HG03439 (cell line): ENCODE measurements around the gene TMEM61.
"Not testable (repeated sequence)": the region's sequence is repeated elsewhere in the genome, so short reads cannot be mapped to it uniquely, and the experiment has no call there.

Source experiments
- ATAC-seq: cut with Tn5 transposase; IDR thresholded peaks from one replicate; pipeline ENCODE4 v1.9.1; 2021; ENCODE audit warnings: mild to moderate bottlenecking, moderate library complexity; ENCODE audit not compliant: unreplicated experiment

TMEM61 gene

DNA sequence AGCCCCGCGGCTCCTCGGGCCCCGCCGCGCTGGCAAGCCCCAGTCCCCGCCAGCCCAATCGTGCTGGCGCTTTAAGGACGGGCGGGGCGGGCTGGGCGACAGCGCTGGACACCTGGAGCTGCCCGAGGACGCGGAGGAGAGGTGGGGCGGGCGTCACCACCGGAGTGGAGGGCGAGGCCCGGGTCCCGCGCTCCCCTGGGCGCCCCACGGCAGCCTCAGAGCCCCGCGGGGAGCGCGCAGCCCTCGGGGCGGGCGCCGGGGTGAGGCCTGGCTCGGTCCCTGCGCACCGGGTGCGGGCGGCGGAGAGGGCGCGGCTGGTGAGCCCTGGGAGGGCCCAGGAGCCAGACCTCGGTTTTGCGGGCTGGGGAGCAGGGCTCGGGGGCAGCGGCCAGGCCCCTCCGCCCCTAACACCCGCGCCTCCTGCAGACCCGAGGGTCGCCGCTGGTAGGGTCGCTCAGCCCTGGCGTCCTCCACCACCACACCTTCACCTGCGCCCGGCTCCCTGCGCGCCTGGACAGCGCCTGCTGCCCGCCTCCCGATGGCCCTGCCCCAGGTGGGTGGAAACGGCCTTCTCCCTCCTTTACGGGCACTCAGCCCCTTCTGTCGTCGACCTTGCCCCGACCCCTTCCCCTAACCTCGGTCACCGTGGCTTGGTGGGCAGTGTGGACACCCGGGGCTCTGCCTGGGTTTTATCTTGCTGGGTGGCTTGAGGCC, at the start of gene TMEM61:
TSS of gene TMEM61 (plus strand) at position 101 of the 714 bp plus-strand sequence. CDS start at position 539, 438 bp downstream.
- ATAC-seq = no peak

DNA sequence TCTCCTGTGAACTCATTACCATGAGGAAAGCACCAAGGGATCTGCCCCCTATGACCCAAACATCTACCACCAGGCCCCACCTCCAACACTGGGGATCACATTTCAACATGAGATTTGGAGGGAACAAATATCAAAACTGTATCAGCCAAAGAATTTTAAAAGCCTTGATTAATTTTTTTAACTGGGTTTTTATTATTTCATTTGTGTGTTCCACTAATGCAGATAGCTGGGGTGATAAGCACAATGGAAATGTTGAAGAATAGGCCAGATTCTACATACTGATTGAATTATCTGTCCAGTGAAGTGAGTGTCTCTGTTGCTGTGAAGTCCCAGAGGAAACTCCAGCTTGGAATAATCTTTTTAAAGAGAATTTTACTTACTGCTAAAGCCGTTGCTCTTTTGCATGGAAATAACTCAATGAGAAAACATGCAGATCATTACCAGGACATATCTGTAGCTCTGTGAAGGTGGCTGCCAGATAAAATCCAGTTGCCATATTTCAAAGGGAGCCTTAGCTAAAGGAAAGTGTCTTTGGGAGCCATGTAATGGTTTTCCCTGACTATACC, 49.1 kb upstream of the TMEM61 start:
- no peak for ATAC-seq

DNA sequence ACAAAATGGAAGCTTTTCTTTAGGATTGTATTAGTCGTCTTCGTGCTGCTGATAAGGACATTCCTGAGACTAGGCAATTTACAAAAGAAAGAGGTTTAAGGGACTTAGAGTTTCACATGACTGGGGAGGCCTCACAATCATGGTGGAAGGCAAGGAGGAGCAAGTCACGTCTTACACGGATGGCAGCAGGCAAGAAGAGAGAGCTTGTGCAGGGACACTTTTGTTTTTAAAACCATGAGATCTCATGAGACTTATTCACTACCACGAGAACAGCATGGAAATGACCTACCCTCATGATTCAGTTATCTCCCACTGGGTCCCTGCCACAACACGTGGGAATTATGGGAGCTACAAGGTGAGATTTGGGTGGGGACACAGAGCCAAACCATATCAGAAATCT, 46.3 kb upstream of the TMEM61 start:
- not testable (repeated sequence) for ATAC-seq

DNA sequence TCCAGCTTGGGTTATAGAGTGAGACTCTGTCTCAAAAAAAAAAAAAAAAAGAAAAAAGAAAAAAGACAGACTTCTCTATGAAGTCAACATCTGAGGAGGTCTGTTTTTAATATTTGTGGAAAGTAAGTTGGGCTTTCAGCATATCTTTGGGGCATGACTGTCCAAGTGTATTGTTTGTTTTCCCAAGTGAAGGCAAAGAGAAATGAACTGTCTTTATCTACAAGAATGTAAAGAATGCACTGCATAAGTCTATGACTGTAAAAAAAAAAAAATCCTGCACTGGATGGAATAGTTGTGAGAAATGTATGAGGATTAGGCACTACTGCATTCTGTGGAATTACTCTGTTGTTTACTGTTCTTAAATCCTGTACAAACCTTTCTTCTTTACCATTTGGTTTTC, 45.6 kb upstream of the TMEM61 start:
- ATAC-seq = no peak

DNA sequence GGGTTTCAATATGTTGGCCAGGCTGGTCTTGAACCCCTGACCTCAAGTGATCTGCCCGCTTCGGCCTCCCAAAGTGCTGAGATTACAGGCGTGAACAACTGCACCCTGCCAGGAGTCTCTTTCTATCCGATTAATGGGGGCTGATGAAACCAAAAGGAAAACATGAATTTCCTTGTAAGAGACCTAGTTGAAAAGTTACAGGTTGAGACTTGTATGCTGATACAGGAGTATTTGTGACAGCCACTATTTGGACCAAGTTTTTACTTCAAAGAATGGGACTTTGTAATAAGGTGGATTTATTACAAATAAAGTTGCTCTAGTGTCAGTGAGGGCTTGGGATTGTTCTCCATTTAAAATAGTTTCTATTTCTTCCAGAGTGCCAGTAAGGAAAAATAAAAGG, 43.6 kb upstream of the TMEM61 start:
- ATAC-seq = no peak

DNA sequence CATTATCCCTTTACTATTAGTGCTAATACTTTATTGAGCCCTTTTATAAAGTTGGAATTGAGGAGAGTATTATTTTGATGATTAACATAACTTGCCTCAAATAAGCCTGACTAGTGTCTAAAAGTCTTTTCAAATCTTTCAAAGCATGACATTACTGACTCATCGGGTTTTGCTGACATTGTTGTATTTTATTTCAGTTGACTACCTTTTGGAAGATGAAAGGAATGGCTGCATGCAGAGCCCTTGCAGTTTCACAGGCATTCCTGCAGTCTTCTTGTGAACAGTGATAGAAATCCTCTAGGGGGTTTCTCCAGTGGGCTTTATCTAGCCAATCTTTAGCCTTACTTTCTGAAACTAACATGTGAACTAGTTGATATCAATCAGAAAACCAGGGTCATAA, 43.0 kb upstream of the TMEM61 start:
- ATAC-seq = no peak

DNA sequence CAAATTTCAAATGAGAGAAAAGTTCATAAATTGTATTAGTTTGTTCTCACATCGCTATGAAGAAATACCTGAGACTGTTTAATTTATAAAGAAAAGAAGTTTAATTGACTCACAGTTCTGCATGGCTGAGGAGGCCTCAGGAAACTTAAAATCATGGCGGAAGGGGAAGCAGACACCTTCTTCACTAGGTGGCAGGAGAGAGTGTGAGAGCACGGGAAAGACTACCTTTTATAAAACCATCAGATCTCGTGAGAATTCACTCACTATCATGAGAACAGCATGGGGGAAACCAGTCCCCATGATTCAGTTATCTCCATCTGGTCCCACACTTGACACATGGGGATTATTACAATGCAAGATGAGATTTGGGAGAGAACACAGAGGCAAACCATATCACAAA, 41.5 kb upstream of the TMEM61 start:
- not testable (repeated sequence) for ATAC-seq

DNA sequence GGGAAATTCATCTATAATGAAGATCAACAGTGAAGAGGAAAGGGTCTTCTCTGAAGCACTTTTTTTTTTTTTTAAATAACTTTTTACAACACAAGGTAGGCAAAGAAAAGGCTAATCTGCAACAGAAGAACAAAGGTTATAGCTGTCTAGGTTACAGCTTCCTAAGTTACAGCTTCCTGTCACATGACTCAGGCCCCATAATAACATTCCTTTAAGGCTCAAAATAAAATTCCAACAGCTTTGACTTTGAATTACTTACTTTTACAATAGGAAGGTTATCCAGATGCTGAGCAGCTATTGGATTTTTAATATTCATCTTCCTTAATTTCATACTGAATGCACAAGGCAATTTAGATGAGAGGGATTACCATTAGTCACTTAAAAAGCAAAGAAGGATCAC, 40.4 kb upstream of the TMEM61 start:
- ATAC-seq = no peak

DNA sequence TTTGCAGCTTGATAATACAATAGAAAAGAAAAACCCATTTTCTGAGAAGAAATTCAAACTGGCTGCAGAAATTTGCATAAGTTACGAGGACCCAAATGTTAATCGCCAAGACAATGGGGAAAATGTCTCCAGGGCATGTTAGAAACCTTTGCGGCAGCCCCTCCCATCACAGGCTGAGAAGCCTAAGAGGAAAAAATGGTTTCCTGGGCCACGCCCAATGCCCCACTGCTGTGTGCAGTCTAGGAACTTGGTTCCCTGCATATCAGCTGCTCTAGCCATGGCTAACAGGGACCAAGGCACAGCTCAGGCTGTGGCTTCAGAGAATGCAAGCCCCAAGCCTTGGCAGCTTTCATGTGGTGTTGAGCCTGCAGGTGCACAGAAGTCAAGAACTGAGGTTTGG, 37.5 kb upstream of the TMEM61 start:
- no peak for ATAC-seq

DNA sequence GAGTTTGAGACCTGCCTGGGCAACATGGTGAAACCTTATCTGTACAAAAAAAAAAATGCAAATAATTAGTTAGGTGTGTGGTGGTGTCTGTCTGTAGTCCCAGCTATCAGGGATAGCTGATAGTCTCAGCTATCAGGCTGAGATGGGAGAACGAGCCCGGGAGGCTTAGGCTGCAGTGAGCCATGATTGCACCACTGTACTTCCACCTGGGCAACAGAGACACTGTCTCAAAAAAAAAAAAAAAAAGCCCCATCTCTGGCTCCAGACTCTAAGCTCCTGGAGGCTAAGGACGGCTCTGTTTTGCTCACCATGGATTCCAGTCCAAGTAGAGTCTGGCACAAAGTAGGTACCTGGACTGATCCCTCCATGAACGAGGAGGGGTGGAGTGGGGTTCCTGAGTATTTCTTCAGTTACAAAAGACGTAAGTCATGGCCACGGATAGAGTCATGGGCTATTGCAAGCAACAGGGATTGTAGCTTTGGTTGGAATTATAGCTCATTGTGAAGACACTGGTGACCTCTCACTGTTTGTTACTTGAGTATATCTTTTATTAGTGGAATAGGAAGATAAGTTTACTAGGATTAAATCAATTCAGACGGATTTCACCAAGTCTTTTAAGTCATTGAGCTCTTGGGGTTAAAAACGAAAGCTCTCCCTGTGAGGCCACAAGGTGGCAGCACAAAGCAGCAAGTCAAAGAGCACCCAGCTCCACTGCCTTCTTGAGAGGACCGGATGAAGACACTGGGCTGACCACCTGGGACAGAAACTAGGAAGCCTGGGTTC, 35.6 kb upstream of the TMEM61 start:
- peak; percentile 61 for ATAC-seq

DNA sequence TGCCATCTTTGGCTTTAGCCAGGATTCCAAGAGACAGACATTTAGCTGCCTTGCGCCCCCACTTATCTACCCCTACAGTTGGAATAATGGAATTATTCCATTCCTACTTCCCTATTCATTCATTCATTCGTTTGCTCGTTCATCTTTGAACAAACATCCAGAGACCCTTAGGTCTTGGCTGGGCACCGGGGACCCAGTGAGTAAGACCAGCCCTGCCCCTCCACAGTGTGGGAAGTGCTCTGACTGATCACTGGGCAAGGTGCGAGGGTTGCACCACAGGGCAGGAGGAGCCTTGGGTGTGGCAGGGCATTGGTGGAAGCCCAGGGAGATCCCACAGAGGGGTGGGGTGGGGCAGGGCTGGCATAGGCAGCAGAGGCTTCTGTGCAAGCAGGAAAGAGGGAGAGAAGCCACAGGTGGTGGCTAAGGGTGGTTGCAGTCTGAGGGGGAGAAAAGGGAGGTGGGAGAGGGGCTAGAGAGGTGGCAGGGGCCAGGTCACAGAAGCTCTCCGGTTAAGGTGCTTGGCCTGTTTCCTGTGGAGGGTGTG, 35.0 kb upstream of the TMEM61 start:
- no peak for ATAC-seq

DNA sequence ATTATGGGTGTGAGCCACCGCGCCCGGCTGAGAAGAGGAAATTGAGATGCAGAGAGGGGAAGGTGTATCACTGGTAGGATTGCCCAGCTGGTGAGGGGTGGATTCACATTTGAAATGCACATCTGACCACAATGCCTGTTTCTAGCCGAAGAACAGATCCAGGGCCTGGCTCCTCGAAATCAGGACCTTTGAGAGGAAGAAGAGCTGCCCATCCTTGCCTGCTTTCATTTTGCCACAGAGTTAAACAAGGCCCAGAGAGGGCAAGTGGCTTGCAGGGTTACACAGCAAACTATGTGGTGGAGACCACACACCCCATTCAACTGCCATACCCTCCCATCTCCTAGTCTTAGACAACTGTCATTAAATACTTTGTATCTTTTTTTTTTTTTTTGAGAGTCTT, 32.9 kb upstream of the TMEM61 start:
- no peak for ATAC-seq

DNA sequence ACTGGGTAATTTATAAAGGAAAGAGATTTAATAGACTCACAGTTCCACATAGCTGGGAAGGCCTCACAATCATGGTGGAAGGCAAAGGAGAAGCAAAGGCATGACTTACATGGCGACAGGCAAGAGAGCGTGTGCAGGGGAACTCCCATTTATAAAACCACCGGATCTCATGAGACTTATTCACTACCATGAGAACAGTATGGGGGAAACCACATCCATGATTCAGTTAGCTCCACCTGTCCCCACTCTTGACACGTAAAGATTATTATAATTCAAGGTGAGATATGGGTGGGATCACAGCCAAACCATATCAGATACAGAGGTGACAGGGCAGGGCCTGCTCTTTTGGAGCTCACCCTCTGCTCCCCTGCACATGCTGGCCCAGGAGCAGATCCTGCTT, 31.4 kb upstream of the TMEM61 start:
- ATAC-seq = no peak

DNA sequence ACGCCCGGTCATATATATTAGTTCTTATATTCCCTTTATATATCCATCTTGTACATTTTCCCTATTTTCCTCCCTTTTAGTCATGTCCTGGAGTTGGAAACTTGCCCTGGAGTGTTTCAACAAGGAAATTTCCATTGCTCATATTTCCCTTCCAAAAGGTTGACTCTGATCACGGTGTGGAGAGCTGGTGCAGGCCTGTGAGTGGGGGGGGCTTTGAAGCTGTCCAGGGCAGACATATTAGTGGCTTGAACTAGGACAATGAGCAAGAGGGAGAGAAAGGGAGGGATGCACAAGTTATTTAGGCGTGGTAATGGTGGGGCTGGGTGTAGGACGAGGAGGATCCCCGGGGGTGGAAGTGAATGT, 30.4 kb upstream of the TMEM61 start:
- ATAC-seq = no peak

DNA sequence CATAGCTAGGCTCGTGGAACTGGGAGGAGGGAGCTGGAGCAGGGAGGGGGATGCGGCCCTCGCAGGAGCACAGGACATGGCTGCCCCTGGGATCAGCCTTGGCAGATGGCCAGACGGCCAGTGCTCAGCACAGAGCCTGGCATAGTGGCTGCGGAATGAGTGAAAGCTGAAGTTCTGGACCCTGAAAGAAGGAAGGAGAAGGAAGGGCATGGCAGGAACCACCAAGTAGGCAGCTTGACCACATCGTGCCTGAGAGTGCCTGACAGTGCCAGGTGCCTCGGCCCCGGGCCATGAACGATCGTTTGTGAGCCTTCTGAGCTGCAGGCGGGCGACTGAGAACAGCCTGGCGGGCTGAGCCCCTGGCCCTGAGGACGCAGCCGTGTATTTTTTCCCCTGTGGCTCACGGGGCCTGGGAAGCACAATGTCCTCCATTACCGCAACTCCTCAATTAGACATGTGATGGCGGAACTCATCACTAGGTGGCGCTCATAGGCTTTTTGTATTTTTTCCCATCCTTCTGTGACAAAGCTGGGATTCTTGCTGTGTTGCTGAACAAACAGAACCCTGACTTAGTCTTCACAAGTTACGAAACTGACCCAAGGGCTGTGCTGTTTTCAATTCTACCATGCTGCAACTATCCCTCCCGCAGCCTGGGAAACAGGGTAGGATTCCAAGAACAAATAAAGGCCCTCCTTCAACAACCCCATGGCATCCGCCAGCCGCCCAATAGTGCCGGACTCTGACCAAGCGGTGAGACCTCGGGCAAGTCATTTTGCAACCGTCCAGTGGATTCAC, 29.9 kb upstream of the TMEM61 start:
- ATAC-seq = no peak

DNA sequence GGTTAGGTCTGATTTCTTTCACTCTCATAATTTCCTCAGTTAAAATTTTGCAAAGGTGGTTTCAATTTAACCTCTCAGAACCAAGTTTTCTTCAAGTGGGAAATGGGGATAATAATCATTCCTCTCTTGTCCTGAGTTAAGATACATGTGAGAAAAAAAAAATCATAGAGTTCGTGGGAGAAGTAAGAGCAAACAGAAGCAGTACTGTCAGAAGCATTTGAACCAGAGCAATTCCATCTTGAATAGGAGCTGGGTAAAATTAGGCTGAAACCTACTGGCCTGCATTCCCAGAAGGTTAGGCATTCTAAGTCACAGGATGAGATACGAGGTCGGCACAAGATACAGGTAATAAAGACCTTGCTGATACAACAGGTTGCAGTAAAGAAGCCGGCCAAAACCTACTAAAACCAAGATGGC, 28.6 kb upstream of the TMEM61 start:
- ATAC-seq = no peak

DNA sequence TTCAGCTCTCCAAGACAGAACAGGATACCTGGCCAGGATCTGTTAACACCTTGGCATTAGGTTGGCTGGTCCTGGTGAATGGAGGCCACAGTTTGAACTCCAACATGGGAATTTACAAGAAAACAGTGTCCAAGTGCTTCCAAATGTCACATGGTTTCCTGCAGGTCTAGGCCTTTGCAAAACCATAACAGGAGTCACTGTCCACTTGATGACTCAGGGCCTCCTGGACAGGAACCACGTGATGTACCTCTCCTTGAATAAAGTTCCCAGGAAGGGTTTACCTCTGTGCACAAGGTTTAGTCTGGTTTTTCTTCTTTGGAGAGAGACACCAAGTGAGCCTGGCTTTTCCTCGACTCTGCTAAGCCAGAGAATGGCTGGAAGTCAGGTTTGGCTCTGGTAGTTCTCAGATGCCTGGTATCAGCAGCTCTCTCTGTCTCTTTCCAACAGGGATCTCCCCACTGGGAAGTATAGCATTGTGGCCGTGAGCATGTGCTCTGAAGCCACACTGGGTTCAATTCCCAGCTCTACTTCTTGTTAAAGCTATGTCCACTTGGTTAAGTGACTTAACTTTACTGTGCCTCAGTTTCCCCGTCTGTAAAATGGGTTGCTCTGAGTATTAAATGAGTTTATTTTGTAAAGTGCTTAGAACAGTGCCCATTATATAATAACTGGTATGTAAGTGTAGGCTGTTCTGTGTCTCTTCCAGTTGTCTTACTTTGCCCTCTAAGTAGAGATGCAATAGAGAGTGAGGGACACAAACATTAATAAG, 27.3 kb upstream of the TMEM61 start:
- no peak for ATAC-seq

DNA sequence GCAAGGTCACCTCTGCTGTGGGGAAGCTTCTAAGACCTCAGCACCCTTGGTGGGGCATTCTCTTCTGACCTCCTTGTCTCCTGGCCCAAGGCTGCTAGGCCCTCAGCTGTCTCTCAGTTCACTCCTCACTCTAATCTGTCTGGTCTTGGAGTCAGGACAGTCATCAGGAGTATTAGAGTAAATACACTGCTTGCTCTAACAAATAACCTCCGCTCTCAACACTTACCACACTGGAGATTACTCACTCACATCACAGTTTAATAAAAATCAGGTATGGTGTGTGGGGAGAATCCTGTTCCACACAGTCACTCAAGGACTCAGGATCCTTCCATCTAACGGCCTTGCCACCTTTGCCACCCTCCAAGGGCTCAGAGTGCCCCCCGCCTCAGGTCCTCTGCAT, 26.6 kb upstream of the TMEM61 start:
- ATAC-seq = no peak

DNA sequence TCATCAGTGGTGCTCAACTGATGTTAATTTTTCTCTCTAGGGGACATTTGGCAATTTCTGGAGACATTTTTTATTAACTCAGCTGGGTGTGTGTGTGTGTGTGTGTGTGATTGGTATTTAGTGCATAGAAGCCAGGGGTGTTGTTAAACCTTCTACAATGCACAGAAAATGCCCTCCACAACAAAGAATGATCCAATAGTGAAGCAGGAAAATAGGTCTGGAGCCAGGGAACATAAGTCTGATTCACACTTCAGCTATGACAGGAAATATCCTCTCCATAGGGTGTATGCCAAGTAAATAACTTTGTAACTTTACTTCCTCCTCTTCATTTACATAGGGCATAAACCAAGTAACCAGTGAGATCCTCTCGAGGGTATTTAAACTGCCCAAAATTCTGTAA, 25.1 kb upstream of the TMEM61 start:
- no peak for ATAC-seq

DNA sequence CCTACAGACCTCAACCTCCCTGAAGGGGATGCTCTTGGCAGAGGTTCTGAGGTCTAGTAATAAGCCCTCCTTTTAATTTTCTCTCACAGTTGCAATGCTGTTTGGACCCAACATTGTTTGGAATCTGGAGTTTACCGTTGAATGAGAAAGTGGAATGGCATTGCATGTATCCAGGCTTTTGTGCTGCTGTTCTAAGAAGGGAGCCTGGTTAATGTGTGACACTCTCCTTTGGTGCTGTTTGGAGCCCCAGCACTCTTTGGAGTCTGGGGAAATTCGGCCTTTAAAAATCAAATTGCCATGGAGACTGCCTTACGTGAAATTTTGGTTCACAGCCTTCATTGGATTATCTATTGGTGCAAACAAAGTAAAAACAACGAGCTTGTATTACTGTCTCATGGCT, 23.7 kb upstream of the TMEM61 start:
- ATAC-seq = no peak
